Measurements from ENCODE around the gene CLPTM1L.
"Not testable (repeated sequence)": the region's sequence is repeated elsewhere in the genome, so short reads cannot be mapped to it uniquely, and the experiment has no call there.

The CLPTM1L gene

DNA sequence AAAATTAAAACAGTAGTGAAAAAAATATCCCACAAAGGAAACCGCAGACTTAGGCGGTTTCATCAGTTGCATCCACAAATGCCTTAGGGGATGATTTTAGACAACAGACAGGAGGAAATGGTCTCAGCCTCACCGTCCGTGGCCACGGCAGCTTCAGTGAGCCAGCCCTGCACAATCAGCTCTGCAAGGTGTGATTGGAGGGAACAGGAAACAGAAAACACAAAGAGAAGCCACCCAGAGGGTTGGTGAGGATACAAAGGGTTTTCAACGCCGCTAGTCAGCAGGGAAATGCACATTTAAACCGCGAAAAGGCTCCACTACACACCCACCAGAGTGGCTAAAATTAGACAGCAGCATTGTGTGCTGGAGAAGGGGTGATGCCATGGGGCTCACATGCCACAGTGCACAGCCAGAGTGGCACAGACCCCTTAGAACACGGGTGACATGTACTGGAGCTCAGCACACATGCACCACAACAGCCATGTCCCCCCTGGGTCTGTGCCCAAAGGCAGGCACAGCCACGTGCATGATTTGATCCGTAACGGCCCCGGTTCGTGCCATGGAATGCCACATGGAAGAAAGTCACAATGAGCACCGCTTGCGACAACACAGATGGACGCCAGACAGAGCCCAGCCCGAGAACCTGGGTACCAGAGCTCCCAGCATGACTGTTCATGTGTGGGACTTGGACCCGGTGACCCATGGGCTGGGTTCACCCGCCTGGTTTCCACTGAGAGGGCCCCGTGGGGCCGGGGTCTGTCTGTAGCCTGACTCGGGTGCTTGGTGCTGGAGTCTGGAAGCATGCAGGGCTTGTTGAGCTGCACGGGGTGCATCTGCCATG lies 31.7 kb downstream of the CLPTM1L start:
- no peak for FAIRE-seq

DNA sequence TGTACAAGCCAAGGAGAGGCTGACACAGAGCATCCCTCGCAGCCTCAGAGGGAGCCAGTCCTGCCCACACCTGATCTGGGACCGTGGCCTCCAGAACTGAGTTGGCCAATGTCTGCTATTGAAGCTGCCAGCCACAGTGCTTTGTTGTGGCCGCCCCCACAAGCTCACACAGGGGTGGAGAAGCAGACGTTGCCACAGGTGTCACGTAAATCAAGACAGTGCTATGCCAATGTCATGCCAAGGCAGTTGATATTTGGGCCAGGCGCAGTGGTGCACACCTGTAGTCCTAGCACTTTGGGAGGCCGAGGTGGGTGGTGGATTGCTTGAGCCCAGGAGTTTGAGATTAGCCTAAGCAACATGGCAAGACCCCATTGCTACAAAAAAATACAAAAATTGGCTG lies 32.7 kb downstream of the CLPTM1L start:
- FAIRE-seq: no peak

DNA sequence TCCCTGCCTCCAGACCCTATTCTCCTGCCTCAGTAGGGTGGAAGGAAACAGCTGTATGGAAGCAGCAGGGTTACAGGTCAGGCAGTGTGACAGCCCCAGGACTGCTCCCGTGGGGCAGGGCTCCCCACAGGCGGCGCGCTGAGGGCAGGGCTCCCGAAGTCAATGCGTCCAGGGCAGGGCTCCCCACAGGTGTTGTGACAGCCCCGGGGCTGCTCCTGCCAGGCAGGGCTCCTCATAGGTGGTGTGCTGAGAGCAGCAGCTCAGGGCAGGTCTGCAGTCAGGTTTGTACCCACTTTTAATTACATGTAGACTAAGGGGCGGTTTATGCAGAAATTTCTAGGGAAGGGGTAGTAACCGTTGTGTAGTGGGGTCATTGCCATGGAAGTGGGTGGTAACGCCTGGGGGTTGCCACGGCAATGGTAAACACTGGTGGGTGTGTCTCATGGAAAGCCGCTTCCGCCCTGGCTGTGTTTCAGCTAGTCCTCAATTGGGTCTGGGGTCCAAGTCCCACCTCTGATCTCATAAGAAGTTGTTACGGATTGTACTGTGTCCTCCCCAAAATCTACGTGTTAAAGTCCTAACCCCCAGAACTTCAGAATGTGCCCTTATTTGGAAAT lies 33.4 kb downstream of the CLPTM1L start:
- no peak for FAIRE-seq

DNA sequence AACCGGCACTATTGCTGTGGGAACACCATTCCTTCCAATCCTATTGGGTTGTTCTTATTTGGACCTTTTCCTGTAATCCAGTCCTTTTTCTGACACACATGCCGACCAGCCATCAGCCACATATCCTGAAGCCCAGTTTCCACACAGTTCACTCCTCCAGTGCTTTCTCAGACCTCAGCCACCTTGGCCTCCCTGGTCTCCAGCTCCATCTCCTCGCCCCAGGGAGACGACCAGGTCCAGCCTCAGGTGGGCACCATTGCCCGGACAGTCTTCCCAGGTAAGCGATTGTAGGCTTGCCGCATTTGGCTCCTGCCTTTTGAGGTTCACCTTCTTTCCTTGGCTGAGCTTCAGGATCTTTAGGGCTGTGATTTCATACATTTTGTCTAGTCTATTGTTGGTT lies 34.8 kb downstream of the CLPTM1L start:
- no peak for FAIRE-seq

DNA sequence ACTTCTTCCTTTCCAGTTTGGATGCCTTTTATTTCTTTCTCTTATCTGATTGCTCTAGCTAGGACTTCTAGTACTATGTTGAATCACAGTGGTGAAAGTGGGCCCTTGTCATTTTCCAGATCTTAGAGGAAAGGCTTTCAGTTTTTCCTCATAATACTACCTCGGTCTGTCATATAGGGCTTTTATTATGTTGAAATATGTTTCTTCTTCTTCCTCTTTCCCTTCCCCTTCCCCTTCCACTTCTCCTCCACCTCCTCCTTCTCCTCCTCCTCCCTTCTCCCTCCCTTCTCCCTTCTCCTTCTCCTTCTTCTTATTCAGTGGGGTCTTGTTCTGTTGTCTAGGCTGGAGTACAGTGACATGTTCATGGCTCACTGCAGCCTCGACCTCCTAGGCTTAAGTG lies 40.9 kb downstream of the CLPTM1L start:
- FAIRE-seq: no peak

DNA sequence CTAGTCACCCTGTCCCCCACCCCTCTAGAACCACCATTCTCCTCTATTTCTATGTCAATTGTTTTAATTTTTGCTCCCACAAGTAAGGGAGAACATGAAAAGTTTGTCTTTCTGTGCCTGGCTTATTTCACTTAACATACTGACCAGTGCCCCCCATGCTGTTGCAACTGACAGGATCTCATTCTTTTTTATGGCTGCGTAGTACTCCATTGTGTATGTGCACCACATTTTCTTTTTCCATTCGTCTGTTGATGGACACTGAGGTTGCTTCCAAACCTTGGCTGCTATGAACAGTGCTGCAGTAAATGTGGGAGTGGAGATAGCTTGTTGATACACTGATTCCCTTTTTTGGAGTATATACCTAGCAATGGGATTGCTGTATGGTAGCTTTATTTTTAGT lies 42.6 kb downstream of the CLPTM1L start:
- no peak for FAIRE-seq

DNA sequence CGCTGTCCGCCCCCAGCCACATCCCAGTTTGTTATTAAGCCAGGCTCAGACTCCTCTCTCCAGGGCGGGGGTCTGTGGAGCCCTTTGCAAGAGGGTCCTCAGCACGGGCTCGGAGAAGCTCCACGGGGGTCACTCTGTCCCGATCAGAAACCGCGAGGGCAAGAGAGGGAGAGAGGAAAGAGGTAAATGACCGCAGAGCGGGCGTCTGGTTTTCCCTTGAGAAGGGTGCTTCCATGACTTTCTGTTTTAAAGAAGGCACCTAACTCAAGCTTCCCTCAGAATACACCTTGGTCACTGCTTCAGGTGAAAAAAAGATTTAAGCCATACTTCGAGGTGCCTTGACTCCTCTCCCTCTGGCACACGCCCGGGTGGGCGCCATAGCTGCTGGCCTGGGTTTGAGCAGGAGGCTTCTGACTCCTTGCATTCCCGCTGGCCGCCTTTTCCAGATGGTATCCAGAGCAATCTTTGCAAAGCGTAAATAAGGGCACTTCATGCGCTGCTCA lies 44.3 kb downstream of the CLPTM1L start:
- no peak for FAIRE-seq

DNA sequence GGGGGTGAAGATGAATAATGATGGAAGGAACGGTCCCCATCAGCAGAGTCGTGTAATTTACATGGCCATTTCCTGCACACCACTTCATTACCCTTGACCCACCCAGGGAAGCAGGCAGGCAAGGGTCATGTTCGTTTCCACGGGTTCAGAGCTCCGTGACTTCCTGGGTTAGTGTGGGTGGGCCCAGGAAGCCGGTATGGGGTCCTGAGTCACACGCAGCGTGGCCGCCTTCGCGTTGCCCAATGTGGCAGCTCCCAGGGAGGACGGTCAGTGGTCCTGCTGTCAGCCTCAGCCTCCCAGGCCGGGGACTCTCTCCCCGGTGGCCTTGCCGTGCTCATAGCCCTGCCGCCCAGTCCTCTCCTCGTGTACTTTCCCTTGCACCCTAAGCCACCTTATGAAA lies 44.9 kb downstream of the CLPTM1L start:
- no peak for FAIRE-seq

DNA sequence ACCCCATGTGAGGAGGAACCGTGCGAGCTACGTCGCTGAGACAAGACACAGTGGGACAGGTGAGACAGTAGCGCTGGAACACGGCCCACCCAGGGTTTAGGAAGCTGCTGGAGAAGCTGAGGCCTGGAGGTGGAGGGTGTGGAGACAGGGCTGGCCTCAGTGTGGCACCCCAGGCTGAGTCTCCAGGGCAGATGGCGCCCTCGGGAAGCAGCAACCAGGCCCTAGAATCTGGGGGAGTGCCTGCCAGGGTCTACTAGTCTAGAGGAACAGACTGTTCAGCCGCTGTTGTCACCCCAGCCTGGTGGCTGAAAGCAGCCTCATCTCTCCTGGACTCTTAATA lies 45.4 kb downstream of the CLPTM1L start:
- no peak for FAIRE-seq

DNA sequence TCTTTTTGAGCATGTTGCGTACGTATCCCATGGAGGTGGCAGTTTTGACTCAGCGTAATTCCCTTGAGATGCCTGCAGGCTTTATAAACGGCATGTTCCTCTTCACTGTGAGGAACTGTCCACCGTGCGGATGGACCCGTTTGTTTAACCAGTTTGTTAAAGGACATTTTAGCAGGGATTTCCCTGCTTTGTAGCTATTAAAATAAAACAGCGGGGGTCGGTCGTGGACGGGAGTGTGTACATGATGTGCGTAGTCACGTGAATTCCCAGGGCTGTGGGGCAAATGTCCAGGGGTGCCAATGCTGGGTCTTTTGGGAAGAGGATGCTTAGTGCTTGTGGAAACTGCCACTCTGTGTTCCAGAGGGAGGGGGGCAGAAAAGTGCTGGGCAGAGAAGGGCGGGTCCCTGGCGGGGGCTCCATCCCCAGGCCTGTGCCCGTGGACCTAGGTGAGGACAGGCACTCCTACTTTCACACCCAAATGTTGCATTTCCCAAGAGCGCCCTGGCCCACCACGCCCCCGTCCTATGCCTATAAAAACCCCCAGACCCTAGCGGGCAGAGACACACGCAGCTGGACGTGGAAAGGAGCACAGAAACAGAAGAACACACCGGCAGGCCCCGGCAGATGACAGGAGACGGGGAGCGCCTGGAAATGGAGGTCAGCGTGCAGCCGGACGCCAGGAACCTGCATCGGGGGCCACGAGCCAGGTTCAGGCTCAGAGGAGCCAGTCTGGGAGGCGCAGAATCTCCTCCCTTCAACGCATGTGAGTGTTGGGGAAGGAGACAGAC lies 46.0 kb downstream of the CLPTM1L start:
- FAIRE-seq: no peak

DNA sequence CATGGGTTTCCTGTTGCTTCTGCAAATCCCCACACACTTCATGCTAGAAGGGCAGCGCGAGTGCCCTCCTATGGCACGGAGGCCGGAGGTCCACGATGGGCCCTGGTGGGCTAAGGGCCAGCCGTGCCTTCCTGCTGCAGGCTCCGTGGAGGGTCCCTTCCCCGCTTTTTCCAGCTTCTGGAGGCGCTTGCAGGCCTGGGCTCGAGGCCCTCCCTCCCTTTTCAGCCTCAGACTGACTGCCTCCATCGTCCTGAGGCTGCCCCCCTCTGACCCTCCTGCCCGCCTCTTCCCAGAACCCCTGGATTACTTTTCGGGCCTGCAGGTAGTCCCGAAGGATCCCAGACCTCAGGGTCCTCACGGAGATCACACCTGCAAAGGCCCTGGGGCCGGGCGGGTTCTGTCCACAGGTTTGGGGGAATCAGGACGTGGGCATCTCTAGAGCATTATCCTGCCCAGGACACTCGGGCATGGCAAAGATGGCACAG lies 46.8 kb downstream of the CLPTM1L start:
- FAIRE-seq: no peak

DNA sequence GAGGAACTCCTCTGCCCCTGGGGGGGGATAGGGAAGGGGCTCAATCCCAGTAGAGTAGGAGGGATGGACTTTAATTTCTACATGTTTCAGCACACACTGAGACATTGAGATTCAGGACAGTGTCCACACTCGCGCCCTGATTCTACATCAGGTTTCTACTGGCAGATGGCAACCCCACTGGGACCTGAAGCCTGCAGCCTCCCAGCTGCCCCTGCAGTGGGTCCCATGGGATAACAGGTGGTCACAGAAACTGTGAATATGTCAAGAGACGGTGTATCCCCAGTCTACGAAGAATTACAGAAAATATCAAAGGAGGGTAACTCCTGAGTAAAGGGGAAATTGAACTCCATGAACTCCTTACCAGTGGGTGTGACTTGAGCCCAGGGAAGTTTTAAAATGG lies 47.7 kb downstream of the CLPTM1L start:
- FAIRE-seq: no peak

DNA sequence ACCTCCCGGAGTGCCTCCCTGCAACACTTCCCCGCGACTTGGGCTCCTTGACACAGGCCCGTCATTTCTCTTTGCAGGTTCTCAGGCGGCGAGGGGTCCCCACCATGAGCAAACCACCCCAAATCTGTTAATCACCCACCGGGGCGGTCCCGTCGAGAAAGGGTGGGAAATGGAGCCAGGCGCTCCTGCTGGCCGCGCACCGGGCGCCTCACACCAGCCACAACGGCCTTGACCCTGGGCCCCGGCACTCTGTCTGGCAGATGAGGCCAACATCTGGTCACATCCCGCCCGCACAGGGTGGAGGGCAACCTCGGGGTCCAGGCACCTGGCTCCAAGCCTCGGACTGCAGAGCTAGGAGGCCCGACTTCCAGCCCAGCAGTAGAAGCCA lies 49.3 kb downstream of the CLPTM1L start:
- no peak for FAIRE-seq

DNA sequence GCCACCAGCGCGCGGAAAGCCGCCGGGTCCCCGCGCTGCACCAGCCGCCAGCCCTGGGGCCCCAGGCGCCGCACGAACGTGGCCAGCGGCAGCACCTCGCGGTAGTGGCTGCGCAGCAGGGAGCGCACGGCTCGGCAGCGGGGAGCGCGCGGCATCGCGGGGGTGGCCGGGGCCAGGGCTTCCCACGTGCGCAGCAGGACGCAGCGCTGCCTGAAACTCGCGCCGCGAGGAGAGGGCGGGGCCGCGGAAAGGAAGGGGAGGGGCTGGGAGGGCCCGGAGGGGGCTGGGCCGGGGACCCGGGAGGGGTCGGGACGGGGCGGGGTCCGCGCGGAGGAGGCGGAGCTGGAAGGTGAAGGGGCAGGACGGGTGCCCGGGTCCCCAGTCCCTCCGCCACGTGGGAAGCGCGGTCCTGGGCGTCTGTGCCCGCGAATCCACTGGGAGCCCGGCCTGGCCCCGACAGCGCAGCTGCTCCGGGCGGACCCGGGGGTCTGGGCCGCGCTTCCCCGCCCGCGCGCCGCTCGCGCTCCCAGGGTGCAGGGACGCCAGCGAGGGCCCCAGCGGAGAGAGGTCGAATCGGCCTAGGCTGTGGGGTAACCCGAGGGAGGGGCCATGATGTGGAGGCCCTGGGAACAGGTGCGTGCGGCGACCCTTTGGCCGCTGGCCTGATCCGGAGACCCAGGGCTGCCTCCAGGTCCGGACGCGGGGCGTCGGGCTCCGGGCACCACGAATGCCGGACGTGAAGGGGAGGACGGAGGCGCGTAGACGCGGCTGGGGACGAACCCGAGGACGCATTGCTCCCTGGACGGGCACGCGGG lies 49.9 kb downstream of the CLPTM1L start, which contains the start of gene TERT:
TERT (minus strand) TSS at position 234 of the 815 bp plus-strand sequence; CDS start at position 155, 79 bp downstream.
- FAIRE-seq: no peak

DNA sequence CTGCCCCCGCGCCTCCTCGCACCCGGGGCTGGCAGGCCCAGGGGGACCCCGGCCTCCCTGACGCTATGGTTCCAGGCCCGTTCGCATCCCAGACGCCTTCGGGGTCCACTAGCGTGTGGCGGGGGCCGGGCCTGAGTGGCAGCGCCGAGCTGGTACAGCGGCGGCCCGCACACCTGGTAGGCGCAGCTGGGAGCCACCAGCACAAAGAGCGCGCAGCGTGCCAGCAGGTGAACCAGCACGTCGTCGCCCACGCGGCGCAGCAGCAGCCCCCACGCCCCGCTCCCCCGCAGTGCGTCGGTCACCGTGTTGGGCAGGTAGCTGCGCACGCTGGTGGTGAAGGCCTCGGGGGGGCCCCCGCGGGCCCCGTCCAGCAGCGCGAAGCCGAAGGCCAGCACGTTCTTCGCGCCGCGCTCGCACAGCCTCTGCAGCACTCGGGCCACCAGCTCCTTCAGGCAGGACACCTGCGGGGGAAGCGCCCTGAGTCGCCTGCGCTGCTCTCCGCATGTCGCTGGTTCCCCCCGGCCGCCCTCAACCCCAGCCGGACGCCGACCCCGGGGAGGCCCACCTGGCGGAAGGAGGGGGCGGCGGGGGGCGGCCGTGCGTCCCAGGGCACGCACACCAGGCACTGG lies 50.6 kb downstream of the CLPTM1L start:
- FAIRE-seq: no peak

DNA sequence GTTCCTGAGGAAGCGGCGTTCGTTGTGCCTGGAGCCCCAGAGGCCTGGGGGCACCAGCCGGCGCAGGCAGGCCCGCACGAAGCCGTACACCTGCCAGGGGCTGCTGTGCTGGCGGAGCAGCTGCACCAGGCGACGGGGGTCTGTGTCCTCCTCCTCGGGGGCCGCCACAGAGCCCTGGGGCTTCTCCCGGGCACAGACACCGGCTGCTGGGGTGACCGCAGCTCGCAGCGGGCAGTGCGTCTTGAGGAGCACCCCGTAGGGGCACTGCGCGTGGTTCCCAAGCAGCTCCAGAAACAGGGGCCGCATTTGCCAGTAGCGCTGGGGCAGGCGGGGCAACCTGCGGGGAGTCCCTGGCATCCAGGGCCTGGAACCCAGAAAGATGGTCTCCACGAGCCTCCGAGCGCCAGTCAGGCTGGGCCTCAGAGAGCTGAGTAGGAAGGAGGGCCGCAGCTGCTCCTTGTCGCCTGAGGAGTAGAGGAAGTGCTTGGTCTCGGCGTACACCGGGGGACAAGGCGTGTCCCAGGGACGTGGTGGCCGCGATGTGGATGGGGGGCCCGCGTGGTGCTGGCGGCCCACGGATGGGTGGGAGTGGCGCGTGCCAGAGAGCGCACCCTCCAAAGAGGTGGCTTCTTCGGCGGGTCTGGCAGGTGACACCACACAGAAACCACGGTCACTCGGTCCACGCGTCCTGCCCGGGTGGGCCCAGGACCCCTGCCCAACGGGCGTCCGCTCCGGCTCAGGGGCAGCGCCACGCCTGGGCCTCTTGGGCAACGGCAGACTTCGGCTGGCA lies 51.3 kb downstream of the CLPTM1L start:
- no peak for FAIRE-seq

DNA sequence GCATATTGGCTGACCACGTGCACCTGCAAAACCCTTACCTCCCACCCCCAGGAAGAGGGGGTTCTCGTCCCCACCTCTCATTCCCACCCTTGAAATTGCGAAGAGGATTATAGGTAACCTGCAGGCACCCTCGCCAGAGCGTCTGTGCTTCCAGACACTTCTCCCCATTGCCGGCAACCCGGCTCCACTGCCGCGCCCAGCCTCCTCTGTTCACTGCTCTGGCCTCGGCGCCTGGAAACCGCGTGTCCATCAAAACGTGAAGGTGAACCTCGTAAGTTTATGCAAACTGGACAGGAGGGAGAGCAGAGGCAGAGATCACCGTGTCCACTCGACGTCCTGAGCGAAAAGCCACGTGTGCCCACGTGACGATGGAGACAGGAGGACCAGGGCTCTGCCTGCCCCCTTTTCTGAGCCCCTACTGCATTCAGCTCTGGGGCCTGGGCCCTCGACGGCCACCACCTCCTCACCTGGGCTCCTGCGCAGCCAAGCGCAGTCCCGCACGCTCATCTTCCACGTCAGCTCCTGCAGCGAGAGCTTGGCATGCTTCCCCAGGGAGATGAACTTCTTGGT lies 52.0 kb downstream of the CLPTM1L start:
- no peak for FAIRE-seq

DNA sequence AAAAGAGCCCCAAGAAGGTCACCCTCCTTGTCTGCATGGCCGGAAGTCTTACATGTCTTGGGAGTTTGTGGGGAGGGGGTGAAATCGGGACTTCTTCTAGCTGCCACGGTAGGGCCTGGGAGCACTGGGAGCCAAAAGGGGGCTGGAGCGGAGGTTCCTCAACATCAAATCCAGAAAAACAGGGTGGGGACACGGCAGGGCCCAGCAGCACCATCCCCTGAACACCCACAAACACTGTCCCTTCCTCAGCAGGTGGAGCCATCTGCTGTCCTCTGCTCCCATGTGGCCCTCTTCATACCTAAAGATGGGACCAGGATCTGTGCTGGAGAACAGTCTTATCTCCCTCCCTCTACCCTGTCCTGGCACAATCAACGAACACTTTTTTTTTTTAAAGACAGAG lies 52.8 kb downstream of the CLPTM1L start:
- no peak for FAIRE-seq

DNA sequence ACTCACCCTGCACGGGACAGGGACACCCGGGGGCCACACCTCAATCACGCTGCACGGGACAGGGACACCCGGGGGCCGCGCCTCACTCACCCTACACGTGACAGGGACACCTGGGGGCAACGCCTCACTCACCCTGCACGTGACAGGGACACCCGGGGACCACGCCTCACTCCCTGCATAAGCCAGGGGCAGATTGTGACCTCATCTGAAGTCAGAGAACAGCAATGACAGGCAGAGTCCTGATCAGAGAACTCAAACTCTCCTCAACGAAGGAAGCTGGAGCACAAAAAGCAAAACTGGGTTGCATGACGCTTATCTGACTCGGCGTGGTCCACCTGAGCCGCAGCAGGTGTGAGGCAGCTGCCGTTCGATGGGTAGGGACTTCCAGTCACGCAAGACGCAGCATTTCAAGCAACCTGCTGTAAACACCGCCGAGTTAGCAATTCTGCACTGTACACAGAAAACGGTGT lies 53.3 kb downstream of the CLPTM1L start:
- no peak for FAIRE-seq

DNA sequence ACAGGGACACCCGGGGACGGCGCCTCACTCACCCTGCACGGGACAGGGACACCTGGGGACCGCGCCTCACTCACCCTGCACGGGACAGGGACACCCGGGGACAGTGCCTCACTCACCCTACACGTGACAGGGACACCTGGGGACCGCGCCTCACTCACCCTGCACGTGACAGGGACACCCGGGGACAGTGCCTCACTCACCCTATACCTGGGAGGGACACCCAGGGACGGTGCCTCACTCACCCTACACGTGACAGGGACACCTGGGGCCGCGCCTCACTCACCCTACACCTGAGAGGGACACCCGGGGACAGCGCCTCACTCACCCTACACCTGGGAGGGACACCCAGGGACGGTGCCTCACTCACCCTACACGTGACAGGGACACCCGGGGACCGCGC lies 53.9 kb downstream of the CLPTM1L start:
- not testable (repeated sequence) for FAIRE-seq

DNA sequence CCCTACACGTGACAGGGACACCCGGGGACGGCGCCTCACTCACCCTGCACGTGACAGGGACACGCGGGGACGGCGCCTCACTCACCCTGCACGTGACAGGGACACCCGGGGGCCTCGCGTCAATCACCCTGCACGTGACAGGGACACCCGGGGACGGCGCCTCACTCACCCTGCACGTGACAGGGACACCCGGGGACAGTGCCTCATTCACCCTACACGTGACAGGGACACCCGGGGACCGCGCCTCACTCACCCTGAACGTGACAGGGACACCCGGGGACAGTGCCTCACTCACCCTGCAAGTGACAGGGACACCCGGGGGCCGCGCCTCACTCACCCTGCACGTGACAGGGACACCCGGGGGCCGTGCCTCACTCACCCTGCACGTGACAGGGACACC lies 55.3 kb downstream of the CLPTM1L start:
- not testable (repeated sequence) for FAIRE-seq
